ENCODE results near the gene ETV1. TPM values are rescaled to one million over a fixed set of nuclear protein-coding genes. Genes with fewer than 3 reads are reported as not detected.

Gene ETV1
- total RNA-seq, 4 donors from 2014 or later: 4.2 to 11.5 (median 7.3) TPM

GRCh38 chr7:13848681-13849131, 140.8 kb downstream of the ETV1 start:
- Histone ChIP-seq H3K36me3 (no peaks in the 10 kb centered on the region), H3K4me3 (no peak overlapping the region), H3K4me1 (peaks cover 0 to 21% (median 0%) of the 10 kb centered on the region in 3 donors), H3K27ac (no peak overlapping the region), H3K27me3 (no peaks in the 10 kb centered on the region), H3K9me3 (no peaks in the 10 kb centered on the region)
- 12 to 38% methylated on average over 5 of the region's 5 CpGs for WGBS, 2 donors (ENCODE audit: low coverage in 1 of 2)
- ATAC-seq: no peak
- TF ChIP-seq POLR2AphosphoS5 (IDR thresholded peaks at IDR 0.05) (no peak), CTCF (IDR thresholded peaks at IDR 0.05) (no peak), POLR2A (IDR thresholded peaks at IDR 0.05) (no peak), EP300 (IDR thresholded peaks at IDR 0.05) (no peak)

- Histone ChIP-seq H3K27ac (no peak overlapping the region), H3K27me3 (no peaks in the 10 kb centered on the region), H3K4me1 (peaks cover 0 to 14% (median 0%) of the 10 kb centered on the region in 3 donors), H3K9me3 (no peaks in the 10 kb centered on the region), H3K36me3 (no peaks in the 10 kb centered on the region), H3K4me3 (no peak overlapping the region)
- no peak for TF ChIP-seq EP300 (IDR thresholded peaks at IDR 0.05)
- no peak for TF ChIP-seq CTCF (IDR thresholded peaks at IDR 0.05)
- WGBS, 2 donors (ENCODE audit: low coverage in 1 of 2): 87 to 93% methylated on average over 3 to 4 of the region's 4 CpGs
- ATAC-seq: no peak
Observed at GRCh38 chr7:13846386-13846785, 143.1 kb downstream of the ETV1 start.

- ATAC-seq: no peak
Observed at GRCh38 chr7:13845601-13846000, 143.9 kb downstream of the ETV1 start.

DNA sequence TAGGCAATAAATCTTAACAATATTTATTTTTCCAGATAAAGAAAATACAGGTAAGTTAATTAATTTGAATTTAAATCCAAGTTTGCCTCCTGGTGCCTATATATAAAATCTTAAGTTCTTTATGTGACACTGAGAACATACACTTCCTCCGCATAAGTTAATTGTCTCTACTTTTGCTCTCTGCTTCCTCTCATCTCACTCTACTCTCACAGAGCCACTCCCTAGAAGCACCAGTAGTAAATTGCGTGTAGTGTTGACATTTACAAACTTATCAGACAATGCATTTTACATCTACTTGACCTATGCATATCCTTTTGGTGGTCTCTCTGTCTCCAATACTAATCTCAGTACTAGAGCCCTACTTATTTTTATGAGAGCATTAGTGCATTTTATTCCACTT, 144.5 kb downstream of the ETV1 start:
- ATAC-seq: no peak
- WGBS, 2 donors (ENCODE audit: low coverage in 1 of 2): 82 to 88% methylated on average over 2 of the region's 2 CpGs

More at GRCh38 chr7:13845601-13846000, 143.9 kb downstream of the ETV1 start:
- TF ChIP-seq POLR2A (IDR thresholded peaks at IDR 0.05) (no peak), POLR2AphosphoS5 (IDR thresholded peaks at IDR 0.05) (no peak), CTCF (IDR thresholded peaks at IDR 0.05) (no peak), EP300 (IDR thresholded peaks at IDR 0.05) (no peak)
- WGBS, 2 donors (ENCODE audit: low coverage in 1 of 2): 80 to 88% methylated on average over 3 of the region's 3 CpGs
- Histone ChIP-seq H3K4me1 (peaks cover 0 to 14% (median 0%) of the 10 kb centered on the region in 3 donors), H3K36me3 (no peaks in the 10 kb centered on the region), H3K9me3 (no peaks in the 10 kb centered on the region), H3K27ac (no peak overlapping the region), H3K27me3 (no peaks in the 10 kb centered on the region), H3K4me3 (no peak overlapping the region)

More for the DNA sequence above, 144.5 kb downstream of the ETV1 start:
- peaks cover 0 to 14% (median 0%) of the 10 kb centered on the region in 3 donors for H3K4me1 ChIP-seq
- H3K27ac ChIP-seq: no peak overlapping the region
- H3K4me3 ChIP-seq: no peak overlapping the region
- no peaks in the 10 kb centered on the region for H3K27me3 ChIP-seq
- no peaks in the 10 kb centered on the region for H3K9me3 ChIP-seq
- TF ChIP-seq CTCF (IDR thresholded peaks at IDR 0.05) (no peak), POLR2AphosphoS5 (IDR thresholded peaks at IDR 0.05) (no peak), POLR2A (IDR thresholded peaks at IDR 0.05) (no peak), EP300 (IDR thresholded peaks at IDR 0.05) (no peak)
- no peaks in the 10 kb centered on the region for H3K36me3 ChIP-seq
